ENCODE results near the gene SEMA4A.

- TF ChIP-seq YY1 (IDR thresholded peaks at IDR 0.05; ENCODE audit: insufficient read depth, insufficient read length) = no peak
- TF ChIP-seq ZNF274 (IDR thresholded peaks at IDR 0.05; ENCODE audit: low read depth, low read length) = no peak
- no peak for TF ChIP-seq SUZ12 (IDR thresholded peaks at IDR 0.05; ENCODE audit: extremely low read depth, insufficient read depth, insufficient read length)
Observed at GRCh38 chr1:156143765-156144489, 9.5 kb upstream of the SEMA4A start.

Measured in NT2/D1 (cell line).